GM06990 (cell line): ENCODE data around the gene NAXE.
"Not testable (repeated sequence)": the region's sequence is repeated elsewhere in the genome, so short reads cannot be mapped to it uniquely, and the experiment has no call there.

Experiments
- DNase-seq: peaks from one replicate; pipeline ENCODE4 v3.0.0-alpha.2; 2011; ENCODE audit not compliant: insufficient read length; ENCODE audit errors: extremely low read depth
- H3K27me3 ChIP-seq: replicated peaks from 2 replicates; pipeline ENCODE4 v1.6.0; 2011; ENCODE audit warnings: low read length; ENCODE audit not compliant: control insufficient read depth, insufficient read depth
- H3K36me3 ChIP-seq: 2 replicates; pipeline ENCODE4 v1.5.1; 2011; ENCODE audit warnings: low read length; ENCODE audit not compliant: control insufficient read depth, insufficient read depth
- H3K4me3 ChIP-seq: replicated peaks from 2 replicates; pipeline ENCODE4 v1.5.1; 2011; ENCODE audit warnings: low read depth, mild to moderate bottlenecking, control low read depth, low read length
- CTCF ChIP-seq: IDR thresholded peaks from 2 replicates; pipeline ENCODE4 v1.5.1; 2011; ENCODE audit warnings: low read length, control low read depth, mild to moderate bottlenecking, inconsistent platforms; ENCODE audit not compliant: insufficient read depth, poor library complexity, severe bottlenecking

Gene NAXE

GRCh38 chr1:156584813-156585212 lies 6.8 kb upstream of the NAXE start:
- DNase-seq: no peak
- Histone ChIP-seq H3K4me3 (no peak overlapping the region), H3K36me3 (no peaks in the 10 kb centered on the region), H3K27me3 (no peaks in the 10 kb centered on the region)
- TF ChIP-seq CTCF: peak; percentile 62

DNA sequence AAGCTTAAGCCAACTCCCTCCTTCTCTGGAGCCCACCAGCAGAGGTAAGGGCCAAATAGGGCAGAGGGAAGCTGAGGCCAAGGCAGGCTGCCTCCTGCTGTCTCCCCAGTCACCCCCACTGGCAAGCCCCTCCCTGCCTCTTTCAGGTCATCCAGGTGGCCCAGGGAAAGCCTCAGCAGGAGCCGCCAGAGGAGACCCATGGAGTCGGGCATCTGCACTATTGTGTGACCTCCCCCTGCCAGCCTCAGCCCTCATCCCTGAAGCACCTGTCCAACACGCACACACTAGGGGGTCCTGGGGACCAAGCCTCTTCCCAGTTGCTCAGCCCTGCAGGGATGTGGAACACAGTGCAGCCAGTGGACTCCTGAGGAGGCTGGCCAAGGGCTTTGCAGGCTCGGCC lies 5.3 kb upstream of the NAXE start:
- Histone ChIP-seq H3K4me3 (no peak overlapping the region), H3K27me3 (no peaks in the 10 kb centered on the region), H3K36me3 (no peaks in the 10 kb centered on the region)
- no peak for TF ChIP-seq CTCF
- DNase-seq: no peak

- TF ChIP-seq CTCF: no peak
- Histone ChIP-seq H3K27me3 (no peaks in the 10 kb centered on the region), H3K36me3 (no peaks in the 10 kb centered on the region), H3K4me3 (no peak overlapping the region)
- no peak for DNase-seq
Measured at GRCh38 chr1:156586892-156587477, 4.6 kb upstream of the NAXE start.

DNA sequence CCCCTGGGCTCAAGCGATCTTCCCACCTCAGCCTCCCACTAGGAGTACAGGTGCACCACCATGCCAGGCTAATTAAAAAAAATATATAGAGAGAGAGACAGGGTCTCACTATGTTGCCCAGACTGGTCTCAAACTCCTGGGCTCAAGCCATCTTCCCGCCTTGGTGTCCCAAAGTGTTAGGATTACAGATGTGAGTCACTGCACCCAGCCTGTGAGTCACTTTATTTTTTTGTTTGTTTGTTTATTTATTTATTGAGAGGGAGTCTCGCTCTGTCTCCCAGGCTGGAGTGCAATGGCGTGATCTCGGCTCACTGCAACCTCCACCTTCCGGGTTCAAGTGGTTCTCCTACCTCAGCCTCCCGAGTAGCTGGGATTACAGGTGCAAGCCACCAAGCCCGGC lies 3.6 kb upstream of the NAXE start:
- not testable (repeated sequence) for H3K36me3 ChIP-seq, DNase-seq, H3K4me3 ChIP-seq, H3K27me3 ChIP-seq

- no peak for DNase-seq
- no peak for TF ChIP-seq CTCF
- Histone ChIP-seq H3K27me3 (no peaks in the 10 kb centered on the region), H3K4me3 (no peak overlapping the region), H3K36me3 (peaks cover under 1% of the 10 kb centered on the region)
Measured at GRCh38 chr1:156589546-156589945, 2.0 kb upstream of the NAXE start.

DNA sequence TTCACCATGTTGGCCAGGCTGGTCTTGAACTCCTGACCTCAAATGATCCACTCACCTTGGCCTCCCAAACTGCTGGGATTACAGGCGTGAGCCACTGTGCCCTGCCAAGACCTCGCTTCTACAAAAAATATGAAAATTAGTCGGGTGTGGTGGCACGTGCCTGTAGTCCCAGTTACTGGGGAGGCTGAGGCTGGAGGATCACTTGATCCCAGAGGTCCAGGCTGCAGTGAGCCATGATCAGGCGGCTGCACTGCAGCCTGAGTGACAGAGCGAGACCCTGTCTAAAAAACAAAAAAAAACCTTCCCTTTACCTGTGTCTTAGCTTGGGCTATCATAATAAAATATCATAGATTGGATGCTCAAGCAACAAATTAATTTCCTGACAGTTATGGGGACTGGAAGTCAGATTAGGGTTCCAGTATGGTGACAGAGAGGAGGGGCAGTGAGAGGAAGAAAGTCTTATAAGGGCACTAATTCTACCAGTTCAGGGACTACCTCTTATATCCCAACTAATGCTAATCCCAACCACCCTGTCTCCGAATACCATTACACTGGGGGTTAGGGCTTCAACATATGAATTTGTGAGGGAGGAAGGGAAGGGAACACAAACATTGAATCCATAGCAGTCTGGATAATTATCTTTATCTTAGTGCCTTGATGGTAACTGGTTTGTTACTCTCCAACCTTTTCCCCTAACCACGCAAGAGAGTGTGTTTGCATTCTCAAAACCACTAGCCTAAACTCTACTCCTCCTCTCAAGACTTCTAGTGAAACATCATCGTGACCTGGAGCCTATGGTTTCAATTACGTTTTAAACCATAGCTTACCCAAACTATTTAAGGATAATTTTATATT lies 1.0 kb upstream of the NAXE start:
- peaks cover 4% of the 10 kb centered on the region for H3K36me3 ChIP-seq
- no peak for DNase-seq
- no peaks in the 10 kb centered on the region for H3K27me3 ChIP-seq
- TF ChIP-seq CTCF: no peak
- peak overlapping the region; percentile 65; the same call in 1 of the 2 replicates for H3K4me3 ChIP-seq
